ENCODE measurements around the gene IFNA4. TPM values are rescaled to one million over a fixed set of nuclear protein-coding genes. Genes with fewer than 3 reads are reported as not detected.
"Not testable (repeated sequence)": the region's sequence is repeated elsewhere in the genome, so short reads cannot be mapped to it uniquely, and the experiment has no call there.

The IFNA4 gene
- polyA plus RNA-seq (ENCODE audit: insufficient read length) = not detected

DNA sequence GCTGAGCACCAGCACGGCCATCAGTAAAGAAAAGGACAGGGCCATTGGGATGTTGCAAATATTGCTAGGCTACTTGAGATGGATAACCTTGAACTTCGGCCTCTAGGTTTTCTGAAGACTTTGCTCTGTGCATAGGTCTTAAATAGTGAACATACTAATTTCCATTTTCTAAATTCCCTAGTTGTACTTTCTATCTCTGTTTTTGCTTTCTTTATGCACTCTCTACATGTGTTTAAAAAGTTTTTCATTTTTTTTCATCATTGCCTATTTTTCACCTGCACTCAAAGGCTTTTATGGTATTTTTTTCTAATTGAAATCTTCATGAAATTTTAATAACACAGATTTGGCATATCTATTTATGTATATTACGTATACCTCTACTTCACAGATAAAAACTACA, at the start of gene IFNA4:
Gene IFNA4, minus strand, starts transcription at position 101 of the 400 bp plus-strand sequence. Its CDS starts 56 bp downstream, at position 45.
- not testable (repeated sequence) for DNase-seq

GRCh38 chr9:21236360-21236714, 49.0 kb upstream of the IFNA4 start:
- DNase-seq = not testable (repeated sequence)

DNA sequence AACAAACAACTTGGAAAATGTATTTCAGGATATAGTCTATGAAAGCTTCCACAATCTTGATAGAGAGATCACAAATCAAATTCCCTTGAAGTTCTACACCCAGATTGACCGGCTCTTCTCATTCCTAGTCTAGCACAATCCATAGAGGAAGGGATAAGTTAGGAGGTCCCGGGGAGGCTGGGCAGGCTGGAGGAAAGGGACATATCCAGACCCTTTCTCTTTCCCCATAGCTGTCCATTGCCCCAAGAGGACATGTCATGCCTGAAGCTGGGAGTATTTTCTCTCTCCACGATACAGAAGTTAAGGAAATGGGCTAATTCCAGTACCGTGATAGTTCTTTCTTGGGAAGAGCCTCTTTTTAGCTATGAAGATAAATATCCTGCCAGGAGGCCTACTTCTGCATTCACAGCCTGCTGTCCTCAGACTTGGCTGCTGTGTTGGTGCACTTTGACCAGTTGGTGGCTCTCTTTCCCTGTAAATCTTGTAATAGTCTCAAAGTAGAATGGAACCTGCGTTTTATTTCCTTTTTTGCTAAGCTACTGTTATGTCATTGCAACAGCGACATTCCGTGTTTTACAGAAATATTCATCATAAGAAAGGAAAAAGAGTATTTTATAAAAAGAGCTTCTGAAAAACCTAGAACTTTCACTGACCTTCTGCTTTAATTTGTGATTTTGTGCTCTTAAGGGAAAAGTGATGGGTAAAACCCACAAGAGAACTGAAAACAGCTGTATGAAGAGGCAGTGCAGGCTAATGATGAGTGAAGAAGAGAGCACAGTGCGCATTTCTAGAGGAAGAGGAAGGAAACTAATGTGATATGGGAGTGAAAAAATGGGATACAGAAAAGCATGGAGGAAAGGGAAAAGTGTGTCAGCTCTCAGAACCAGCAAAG, 48.3 kb upstream of the IFNA4 start:
- peak; percentile 42 for DNase-seq

DNA sequence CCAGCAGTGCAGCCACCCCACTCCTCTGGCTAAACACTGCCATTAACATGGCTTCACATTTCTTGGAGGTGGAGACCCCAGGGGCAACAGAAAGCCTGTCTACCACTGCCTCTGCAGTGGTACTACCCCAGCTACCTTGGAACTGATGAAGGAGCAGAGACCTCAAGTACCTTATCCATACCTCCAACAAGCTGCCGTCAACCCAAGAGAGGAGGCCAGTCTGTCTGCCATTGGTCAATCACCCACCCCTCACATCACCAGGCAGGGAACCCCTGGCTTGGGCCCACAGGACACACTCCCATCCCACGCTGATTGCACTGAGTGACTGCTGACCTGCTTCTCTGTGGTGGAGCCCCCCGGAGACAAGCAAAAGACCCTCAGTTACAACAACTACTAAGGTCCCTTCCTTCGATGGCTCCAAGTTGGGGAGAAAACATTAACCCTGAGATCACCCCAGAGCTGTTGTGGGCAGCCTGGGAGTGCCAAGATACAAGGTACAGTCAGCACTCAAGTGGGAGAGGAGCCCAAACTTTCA, 46.8 kb upstream of the IFNA4 start:
- no peak for DNase-seq

GRCh38 chr9:21233258-21233657, 45.9 kb upstream of the IFNA4 start:
- DNase-seq = no peak

GRCh38 chr9:21228122-21228521, 40.7 kb upstream of the IFNA4 start, which contains the start of gene IFNA17:
Gene IFNA17, minus strand, starts transcription at chr9:21228222. Its CDS starts 49 bp downstream, at chr9:21228173.
- DNase-seq = no peak

DNA sequence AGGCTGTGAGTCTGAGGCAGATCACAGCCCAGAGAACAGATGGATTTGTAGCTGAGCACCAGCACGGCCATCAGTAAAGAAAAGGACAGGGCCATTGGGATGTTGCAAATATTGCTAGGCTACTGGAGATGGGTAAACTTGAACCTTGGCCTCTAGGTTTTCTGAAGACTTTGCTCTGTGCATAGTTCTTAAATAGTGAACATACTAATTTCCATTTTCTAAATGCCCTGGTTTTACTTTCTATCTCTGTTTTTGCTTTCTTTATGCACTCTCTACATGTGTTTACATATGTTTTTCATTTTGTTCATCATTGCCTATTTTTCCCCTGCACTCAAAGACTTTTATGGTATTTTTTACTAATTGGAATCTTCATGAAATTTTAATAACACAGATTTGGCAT, 29.8 kb upstream of the IFNA4 start, which contains the start of gene IFNA16:
Gene IFNA16, minus strand, starts transcription at position 101 of the 400 bp plus-strand sequence. Its CDS starts 6 bp downstream, at position 95.
- not testable (repeated sequence) for DNase-seq

GRCh38 chr9:21213411-21214326, 26.3 kb upstream of the IFNA4 start:
- not testable (repeated sequence) for DNase-seq

DNA sequence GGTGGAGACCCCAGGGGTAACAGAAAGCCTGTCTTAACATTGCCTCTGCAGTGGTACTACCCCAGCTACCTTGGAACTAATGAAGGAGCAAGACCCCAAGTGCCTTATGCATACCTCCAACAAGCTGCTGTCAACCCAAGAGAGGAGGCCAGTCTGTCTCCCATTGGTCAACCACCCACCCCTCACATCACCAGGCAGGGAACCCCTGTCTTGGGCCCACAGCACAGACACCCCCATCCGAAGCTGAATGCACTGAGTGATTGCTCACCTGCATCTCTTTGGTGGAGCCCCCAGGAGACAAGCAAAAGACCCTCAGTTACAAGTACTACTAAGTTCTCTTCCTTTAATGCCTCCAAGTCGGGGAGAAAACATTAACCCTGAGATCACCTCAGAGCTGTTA, 24.8 kb upstream of the IFNA4 start:
- not testable (repeated sequence) for DNase-seq

DNA sequence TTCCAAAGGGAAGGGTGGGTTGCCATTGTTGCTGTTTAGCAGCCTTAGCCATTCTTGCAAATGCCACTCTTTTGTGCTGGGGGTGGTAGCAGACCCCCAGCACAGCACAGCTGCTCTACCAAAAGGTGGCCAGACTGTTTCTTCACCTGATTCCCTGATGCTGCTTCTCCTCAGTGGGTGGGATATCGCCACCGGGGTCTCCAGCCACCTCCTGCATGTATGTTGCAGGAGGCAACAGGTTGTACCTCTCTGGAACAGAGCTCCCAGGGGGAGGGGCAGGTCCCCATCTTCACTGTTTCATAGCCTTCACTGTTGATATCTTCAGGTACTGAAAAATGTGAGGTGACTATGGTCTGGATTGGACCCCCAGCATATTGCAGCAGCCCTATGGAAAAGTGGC, 23.4 kb upstream of the IFNA4 start:
- not testable (repeated sequence) for DNase-seq

DNA sequence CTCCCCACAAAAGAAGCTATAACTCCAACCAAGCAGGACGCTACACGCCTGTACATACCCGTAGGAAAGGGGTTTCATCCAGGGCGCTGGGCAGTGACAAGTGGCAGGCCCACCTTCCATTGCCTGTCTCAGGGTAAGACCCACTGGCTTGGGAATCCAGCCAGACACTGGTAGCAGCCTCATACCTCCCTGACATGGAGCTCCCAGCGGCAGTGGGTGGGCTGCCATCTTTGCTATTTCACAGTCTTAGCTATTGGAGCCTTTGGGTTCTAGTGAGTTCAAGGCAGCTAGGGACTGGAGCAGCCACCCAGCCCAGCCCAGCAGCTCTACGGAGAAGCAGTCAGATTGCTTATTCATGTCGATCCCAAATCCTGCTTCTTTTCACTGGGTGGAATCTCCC, 22.9 kb upstream of the IFNA4 start:
- no peak for DNase-seq

DNA sequence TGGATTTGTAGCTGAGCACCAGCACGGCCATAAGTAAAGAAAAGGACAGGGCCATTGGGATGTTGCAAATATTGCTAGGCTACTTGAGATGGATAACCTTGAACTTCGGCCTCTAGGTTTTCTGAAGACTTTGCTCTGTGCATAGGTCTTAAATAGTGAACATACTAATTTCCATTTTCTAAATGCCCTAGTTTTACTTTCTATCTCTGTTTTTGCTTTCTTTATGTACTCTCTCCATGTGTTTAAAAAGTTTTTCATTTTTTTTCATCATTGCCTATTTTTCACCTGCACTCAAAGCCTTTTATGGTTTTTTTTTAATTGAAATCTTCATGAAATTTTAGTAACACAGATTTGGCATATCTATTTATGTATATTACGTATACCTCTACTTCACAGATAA, 19.7 kb upstream of the IFNA4 start, which contains the start of gene IFNA10:
Gene IFNA10, minus strand, starts transcription at position 101 of the 400 bp plus-strand sequence. Its CDS starts 46 bp downstream, at position 55.
- DNase-seq = not testable (repeated sequence)

- DNase-seq = no peak
Measured at GRCh38 chr9:21205204-21205603, 17.8 kb upstream of the IFNA4 start.

DNA sequence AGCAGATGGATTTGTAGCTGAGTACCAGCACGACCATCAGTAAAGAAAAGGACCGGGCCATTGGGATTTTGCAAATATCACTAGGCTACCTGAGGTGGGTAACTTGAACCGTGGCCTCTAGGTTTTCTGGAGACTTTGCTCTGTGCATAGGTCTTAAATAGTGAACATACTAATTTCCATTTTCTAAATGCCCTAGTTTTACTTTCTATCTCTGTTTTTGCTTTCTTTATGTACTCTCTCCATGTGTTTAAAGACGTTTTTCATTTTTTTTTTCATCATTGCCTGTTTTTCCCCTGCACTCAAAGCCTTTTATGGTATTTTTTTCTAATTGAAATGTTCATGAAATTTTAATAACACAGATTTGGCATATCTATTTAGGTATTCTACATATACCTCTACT, 14.7 kb upstream of the IFNA4 start, which contains the start of gene IFNA7:
Gene IFNA7, minus strand, starts transcription at position 101 of the 400 bp plus-strand sequence. Its CDS starts 40 bp downstream, at position 61.
- DNase-seq = not testable (repeated sequence)

- not testable (repeated sequence) for DNase-seq
Measured at GRCh38 chr9:21194867-21195776, 7.7 kb upstream of the IFNA4 start.

DNA sequence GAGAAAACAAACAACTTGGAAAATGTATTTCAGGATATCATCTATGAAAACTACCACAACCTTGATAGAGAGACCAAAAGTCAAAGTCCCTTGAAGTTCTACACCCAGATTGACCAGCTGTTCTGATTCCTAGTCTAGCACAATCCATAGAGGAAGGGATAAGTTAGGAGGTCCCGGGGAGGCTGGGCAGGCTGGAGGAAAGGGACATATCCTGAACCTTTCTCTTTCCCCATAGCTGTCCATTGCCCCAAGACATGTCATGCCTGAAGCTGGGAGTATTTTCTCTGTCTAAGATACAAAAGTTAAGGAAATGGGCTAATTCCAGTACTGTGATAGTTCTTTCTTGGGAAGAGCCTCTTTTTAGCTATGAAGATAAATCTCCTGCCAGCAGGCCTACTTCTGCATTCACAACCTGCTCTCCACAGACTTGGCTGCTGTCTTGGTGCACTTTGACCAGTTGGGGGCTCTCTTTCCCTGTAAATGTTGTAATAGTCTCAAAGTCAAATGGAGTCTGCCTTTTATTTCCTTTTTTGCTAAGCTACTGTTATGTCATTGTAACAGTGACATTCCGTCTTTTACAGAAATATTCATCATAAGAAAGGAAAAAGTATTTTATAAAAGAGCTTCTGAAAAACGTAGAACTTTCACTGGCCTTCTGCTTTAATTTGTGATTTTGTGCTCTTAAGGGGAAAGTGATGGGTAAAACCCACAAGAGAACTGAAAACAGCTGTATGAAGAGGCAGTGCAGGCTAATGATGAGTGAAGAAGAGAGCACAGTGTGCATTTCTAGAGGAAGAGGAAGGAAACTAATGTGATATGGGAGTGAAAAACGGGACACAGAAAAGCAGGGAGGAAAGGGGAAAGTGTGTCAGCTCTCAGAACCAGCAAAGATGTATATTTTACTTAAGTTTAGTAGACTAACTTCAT, 4.3 kb downstream of the IFNA4 start:
- not testable (repeated sequence) for DNase-seq

DNA sequence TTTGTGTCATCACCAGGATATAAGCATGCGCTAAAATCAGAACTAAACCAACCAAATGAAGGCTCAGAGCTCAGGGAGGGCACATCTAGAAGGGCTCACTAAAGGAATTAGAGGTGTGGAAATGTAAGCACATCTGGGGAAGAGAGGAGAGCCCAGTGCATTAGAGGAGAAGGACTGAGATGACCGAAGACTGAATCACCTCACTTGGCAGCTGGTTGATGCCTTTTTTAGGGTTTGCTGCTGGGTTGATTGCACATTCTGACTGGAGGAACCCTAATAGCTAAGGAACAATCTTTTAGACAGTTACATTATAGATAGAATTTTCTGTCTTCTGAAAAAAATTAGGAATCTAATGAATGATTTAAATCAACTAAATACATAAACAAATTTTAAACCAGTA, 12.7 kb downstream of the IFNA4 start:
- DNase-seq = no peak

DNA sequence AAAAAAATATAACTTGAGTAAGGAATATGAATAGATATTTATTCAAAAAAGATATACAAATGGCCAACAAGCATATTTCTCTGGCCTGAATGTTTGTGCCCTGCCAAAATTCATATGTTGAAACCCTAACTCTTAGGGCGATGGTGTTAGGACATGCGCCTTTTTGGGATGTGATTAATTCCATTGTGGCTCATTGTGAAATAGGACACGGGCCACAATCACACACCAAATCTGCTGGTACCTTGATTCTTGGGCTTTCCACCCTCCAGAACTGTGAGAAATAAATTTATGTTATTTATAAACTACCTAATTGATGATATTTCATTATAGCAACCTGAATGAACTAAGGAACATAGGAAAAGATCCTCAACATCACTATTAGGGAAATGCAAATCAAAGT, 15.2 kb downstream of the IFNA4 start:
- no peak for DNase-seq

DNA sequence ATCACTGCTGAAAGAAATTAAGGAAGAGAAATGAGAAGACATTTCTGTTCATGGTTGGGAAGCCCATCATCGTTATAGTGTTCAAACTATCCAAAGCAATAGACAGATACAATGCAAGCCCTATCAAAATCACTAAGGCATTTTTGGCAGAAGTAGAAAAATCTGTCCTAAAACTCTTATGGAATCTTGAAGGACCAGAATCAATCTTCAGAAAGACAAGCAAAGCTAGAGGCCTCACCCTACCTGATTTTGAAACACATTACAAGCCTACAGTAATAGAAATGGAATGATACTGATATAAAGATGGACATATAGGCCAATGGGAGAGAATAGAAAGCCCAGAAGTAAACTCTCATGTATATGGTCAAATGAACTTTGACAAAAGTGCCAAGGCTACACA, 16.0 kb downstream of the IFNA4 start:
- no peak for DNase-seq

GRCh38 chr9:21166560-21166959, 20.8 kb downstream of the IFNA4 start, which contains the start of gene IFNA21:
Gene IFNA21, minus strand, starts transcription at chr9:21166660. Its CDS starts 48 bp downstream, at chr9:21166612.
- DNase-seq = not testable (repeated sequence)
